Neutrophil (primary cell): ENCODE results near the gene RPTOR.

Source experiments
- H3K27ac ChIP-seq: fragments of 200-600 bp; sonication (generic); 2 replicates; pipeline ENCODE4 v1.5.1; 2016; ENCODE audit warnings: mild to moderate bottlenecking, moderate library complexity
- H3K27me3 ChIP-seq: fragments of 200-600 bp; sonication (generic); 2 replicates; pipeline ENCODE4 v1.6.0; 2016; ENCODE audit warnings: mild to moderate bottlenecking
- H3K36me3 ChIP-seq: fragments of 200-600 bp; sonication (generic); 2 replicates; pipeline ENCODE4 v1.5.1; 2017
- H3K4me1 ChIP-seq, 2 experiments: fragments of 200-600 bp in 1 of 2; sonication (generic) in 1 of 2; 1 replicate in 1 of 2; 2 replicates in 1 of 2; pipeline versions ENCODE4 v1.5.1 to v1.6.1; 2013 to 2016; ENCODE audit warnings: low read depth in 1 of 2, low read length in 1 of 2, mild to moderate bottlenecking in 1 of 2, moderate library complexity in 1 of 2; ENCODE audit not compliant: control insufficient read depth in 1 of 2, insufficient read depth in 1 of 2
- H3K4me3 ChIP-seq, 2 experiments: fragments of 200-600 bp in 1 of 2; sonication (generic) in 1 of 2; 1 replicate in 1 of 2; 2 replicates in 1 of 2; pipeline ENCODE4 v1.5.1; 2013 to 2016; ENCODE audit warnings: low read depth in 1 of 2, low read length in 1 of 2, mild to moderate bottlenecking in 1 of 2, moderate library complexity in 1 of 2
- H3K9me3 ChIP-seq: fragments of 200-600 bp; sonication (generic); 2 replicates; pipeline ENCODE4 v1.5.1; 2016
- TF ChIP-seq, protein P1 (sequence below): fragments of 200-600 bp; sonication (generic); IDR thresholded peaks from 2 replicates; pipeline ENCODE4 v1.5.1; 2016; ENCODE audit warnings: antibody characterized with exemption

RPTOR gene

DNA sequence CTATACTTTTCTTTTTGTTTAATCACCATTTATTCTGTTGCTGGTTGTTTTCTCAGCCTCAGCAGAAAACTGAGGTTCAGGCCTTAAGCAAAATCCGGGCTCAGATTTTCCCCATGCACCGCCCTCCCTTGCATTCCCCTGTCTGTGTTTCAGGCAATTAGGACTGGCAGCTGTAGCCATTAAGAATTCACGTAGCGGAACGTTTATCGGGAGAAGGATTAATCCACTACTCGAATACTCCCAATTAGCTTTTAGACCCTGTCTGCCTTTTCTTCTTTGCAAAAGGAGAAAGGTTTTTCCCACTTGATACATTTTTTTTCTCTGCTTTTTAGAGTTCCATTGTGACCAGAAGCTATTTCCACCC, 173.1 kb downstream of the RPTOR start:
- TF ChIP-seq, protein P1, sequence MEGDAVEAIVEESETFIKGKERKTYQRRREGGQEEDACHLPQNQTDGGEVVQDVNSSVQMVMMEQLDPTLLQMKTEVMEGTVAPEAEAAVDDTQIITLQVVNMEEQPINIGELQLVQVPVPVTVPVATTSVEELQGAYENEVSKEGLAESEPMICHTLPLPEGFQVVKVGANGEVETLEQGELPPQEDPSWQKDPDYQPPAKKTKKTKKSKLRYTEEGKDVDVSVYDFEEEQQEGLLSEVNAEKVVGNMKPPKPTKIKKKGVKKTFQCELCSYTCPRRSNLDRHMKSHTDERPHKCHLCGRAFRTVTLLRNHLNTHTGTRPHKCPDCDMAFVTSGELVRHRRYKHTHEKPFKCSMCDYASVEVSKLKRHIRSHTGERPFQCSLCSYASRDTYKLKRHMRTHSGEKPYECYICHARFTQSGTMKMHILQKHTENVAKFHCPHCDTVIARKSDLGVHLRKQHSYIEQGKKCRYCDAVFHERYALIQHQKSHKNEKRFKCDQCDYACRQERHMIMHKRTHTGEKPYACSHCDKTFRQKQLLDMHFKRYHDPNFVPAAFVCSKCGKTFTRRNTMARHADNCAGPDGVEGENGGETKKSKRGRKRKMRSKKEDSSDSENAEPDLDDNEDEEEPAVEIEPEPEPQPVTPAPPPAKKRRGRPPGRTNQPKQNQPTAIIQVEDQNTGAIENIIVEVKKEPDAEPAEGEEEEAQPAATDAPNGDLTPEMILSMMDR: no peak
- H3K9me3 ChIP-seq: no peaks in the 10 kb centered on the region
- no peaks in the 10 kb centered on the region for H3K27me3 ChIP-seq
- no peak overlapping the region for H3K4me3 ChIP-seq
- no peaks in the 10 kb centered on the region for H3K36me3 ChIP-seq
- H3K27ac ChIP-seq: no peak overlapping the region
- no peaks in the 10 kb centered on the region for H3K4me1 ChIP-seq

- H3K36me3 ChIP-seq: no peaks in the 10 kb centered on the region
- TF ChIP-seq, protein P1: no peak
- H3K4me3 ChIP-seq: no peak overlapping the region
- H3K9me3 ChIP-seq: no peaks in the 10 kb centered on the region
- no peak overlapping the region for H3K27ac ChIP-seq
- H3K4me1 ChIP-seq: no peaks in the 10 kb centered on the region
- H3K27me3 ChIP-seq: no peaks in the 10 kb centered on the region
Observed at GRCh38 chr17:80718428-80718827, 173.8 kb downstream of the RPTOR start.

- no peaks in the 10 kb centered on the region for H3K4me1 ChIP-seq
- TF ChIP-seq, protein P1: no peak
- H3K27ac ChIP-seq: no peak overlapping the region
- no peaks in the 10 kb centered on the region for H3K9me3 ChIP-seq
- H3K27me3 ChIP-seq: no peaks in the 10 kb centered on the region
- H3K4me3 ChIP-seq: no peak overlapping the region
- H3K36me3 ChIP-seq: no peaks in the 10 kb centered on the region
Observed at GRCh38 chr17:80719449-80719848, 174.8 kb downstream of the RPTOR start.

GRCh38 chr17:80720610-80721577, 176.3 kb downstream of the RPTOR start:
- Histone ChIP-seq H3K9me3 (no peaks in the 10 kb centered on the region), H3K36me3 (no peaks in the 10 kb centered on the region), H3K27ac (no peak overlapping the region), H3K4me3 (no peak overlapping the region), H3K27me3 (no peaks in the 10 kb centered on the region), H3K4me1 (no peaks in the 10 kb centered on the region)
- TF ChIP-seq, protein P1: no peak

GRCh38 chr17:80722661-80723060, 178.0 kb downstream of the RPTOR start:
- no peaks in the 10 kb centered on the region for H3K27me3 ChIP-seq
- H3K36me3 ChIP-seq: no peaks in the 10 kb centered on the region
- TF ChIP-seq, protein P1: no peak
- H3K4me3 ChIP-seq: no peak overlapping the region
- H3K4me1 ChIP-seq: no peaks in the 10 kb centered on the region
- H3K27ac ChIP-seq: no peak overlapping the region
- no peaks in the 10 kb centered on the region for H3K9me3 ChIP-seq
